GM12874 (cell line): ENCODE data around the gene MYO5B.

ENCODE experiments used
- CTCF ChIP-seq: IDR thresholded peaks from 2 replicates; pipeline ENCODE4 v1.5.1; 2011; ENCODE audit warnings: low read depth, mild to moderate bottlenecking, control low read depth, low read length, moderate library complexity; ENCODE audit not compliant: insufficient read depth

The MYO5B gene

GRCh38 chr18:50089702-50090101 lies 105.2 kb downstream of the MYO5B start:
- no peak for TF ChIP-seq CTCF

DNA sequence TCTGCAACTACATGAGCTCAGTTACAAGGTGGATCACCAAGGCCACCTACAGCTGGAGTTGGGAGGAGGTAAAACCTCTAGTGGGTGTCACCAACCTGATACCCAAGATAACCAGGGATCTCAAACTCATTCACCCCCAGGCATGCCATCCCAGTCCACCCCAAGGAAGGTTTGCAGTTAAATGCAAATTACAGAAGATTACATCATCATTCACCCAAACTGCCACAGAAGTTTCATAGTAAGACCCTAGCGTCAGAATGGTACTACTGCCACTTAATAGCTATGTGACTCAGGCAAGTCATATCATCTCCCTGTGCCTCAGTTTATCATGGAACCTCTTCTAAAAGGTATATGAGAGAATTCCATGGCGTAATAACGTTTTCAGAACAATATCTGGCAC lies 111.2 kb downstream of the MYO5B start:
- TF ChIP-seq CTCF: no peak

DNA sequence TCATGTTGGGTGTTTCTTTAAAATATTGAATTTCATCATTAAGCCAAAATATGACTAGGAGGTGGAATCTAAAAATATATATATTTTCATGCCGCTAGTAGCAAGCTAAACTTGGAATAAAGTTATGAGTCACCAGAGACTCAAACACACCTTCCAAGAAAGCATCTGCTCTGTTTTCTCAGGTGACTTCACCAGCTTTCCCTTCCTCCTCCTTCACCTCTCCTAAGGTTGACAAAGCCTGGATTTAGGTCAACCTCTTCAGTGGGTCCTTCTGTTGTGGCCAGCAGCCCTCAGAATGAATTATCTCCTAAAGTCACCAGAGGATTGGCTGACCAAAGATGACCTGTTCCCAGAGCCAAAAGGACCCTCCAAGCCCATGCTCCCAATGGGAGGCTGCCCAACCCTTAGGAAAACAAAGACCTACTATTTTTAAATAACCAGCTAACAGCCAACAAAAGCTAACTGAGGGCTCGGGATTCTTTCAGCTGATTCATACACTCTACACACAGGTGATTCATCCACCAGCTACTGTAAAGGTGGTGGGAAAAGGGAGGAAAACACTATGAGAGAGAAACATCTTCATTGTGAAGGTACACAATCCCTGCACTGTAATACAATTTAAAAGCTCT lies 113.9 kb downstream of the MYO5B start:
- TF ChIP-seq CTCF: no peak

DNA sequence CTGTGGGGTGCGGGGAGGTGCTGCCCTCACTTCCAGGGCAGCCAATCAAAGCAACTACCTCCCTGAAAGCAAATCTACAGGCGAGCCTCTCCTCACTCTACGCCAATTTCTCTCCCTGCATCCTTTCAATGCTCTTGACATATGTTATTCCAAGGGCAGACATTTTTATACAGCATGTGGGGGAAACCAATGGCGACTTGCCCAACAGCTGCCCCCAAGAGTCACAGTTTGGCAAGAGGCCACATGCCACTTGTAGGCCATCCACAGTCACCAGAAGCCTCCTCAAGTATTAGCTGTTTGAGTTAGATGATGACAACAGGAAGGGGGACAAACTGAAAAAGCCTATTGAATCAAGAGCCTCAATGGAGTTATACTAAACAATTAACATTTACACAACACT lies 114.6 kb downstream of the MYO5B start:
- no peak for TF ChIP-seq CTCF

DNA sequence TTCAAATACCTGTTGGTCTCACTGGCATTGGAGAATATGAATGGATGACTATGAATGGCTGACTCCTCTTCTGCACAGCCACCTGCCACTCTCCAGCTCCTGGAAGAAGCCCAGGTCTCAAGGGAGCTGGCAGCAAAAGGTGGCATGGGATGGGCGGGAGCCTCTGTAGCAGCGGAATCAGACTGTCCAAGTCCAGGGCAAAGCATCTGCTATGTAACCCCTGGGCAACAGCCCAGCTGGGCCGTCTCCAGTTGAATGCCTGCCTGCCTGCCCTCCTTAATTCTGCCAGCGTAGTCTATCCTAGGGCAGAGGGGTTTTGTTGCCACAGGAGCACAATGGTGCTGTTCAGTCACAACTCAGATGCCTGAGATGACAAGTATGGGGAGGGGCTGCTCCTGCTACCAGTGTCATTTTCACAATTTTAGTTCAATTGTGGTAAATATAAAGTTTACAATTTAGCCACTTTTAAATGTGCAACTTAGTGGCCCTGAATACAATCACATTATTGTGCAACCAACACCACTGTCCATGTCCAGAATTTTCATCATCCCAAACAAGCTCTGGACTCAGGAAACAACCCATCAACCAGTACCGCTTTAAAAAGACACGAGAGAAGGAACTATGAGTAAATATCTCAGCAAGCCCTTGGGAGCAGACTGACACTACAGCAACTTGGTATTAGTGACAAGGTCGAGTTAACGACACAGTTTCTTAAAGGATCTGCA lies 115.2 kb downstream of the MYO5B start:
- TF ChIP-seq CTCF: no peak

GRCh38 chr18:50076277-50076676 lies 118.7 kb downstream of the MYO5B start:
- TF ChIP-seq CTCF: no peak

DNA sequence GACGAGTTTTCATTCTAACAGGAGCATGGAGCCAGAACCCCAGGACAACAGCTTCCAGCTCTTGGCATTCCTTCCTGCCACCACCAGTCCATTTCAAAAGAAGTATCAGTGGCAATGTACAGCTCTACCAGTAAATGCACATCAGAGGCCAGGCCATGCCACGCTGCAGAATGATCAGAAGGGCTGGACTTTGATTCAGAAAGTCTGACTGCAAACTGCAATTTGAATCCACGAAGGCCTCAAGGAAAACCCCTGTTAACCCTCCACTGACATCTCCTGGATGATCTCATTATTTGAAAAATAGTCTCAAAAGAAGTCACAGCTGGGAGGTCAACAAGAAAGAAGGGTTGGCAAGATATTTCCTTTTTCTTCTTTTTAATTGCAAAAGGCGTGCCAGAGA lies 119.2 kb downstream of the MYO5B start:
- no peak for TF ChIP-seq CTCF
